ENCODE data around the gene P2RY6.

- no peak for TF ChIP-seq CTCF (IDR thresholded peaks at IDR 0.05)
- TF ChIP-seq POLR2A (IDR thresholded peaks at IDR 0.05): no peak
Measured at GRCh38 chr11:73283276-73284000, 11.3 kb downstream of the P2RY6 start.
